GM12891 (cell line): Measurements from ENCODE around the gene TUT1.
A peak's percentile ranks its signal among the peaks of the same experiment; 100 is the strongest.
"Not testable (repeated sequence)": the region's sequence is repeated elsewhere in the genome, so short reads cannot be mapped to it uniquely, and the experiment has no call there.

Experiments used
- DNase-seq: peaks from one replicate; pipeline ENCODE4 v3.0.0; 2011; ENCODE audit warnings: low spot score; ENCODE audit not compliant: insufficient read length
- FAIRE-seq: peaks from 2 replicates; lab custom pipeline; 2011; peaks lifted over from hg19 to GRCh38; lab: Jason Lieb, UNC
- PAX5 ChIP-seq: IDR thresholded peaks from 2 replicates; pipeline ENCODE4 v1.6.1; 2011; ENCODE audit warnings: low read length, moderate library complexity, mild to moderate bottlenecking; ENCODE audit not compliant: insufficient read depth, severe bottlenecking
- POLR2A ChIP-seq: IDR thresholded peaks from 2 replicates; pipeline ENCODE4 v1.6.1; 2011; ENCODE audit warnings: low read depth, low read length, control low read depth
- POLR2AphosphoS5 ChIP-seq: IDR thresholded peaks from 2 replicates; pipeline ENCODE4 v1.6.1; 2011; ENCODE audit warnings: low read depth, low read length, control low read depth
- POU2F2 ChIP-seq: IDR thresholded peaks from 2 replicates; pipeline ENCODE4 v1.6.1; 2011; ENCODE audit warnings: low read depth, mild to moderate bottlenecking, control low read depth, low read length, moderate library complexity
- SPI1 ChIP-seq: IDR thresholded peaks from 2 replicates; pipeline ENCODE4 v1.6.1; 2011; ENCODE audit warnings: low read depth, low read length, control low read depth
- TAF1 ChIP-seq: IDR thresholded peaks from 2 replicates; pipeline ENCODE4 v1.6.1; 2011; ENCODE audit warnings: low read depth, low read length, control low read depth

The TUT1 gene

DNA sequence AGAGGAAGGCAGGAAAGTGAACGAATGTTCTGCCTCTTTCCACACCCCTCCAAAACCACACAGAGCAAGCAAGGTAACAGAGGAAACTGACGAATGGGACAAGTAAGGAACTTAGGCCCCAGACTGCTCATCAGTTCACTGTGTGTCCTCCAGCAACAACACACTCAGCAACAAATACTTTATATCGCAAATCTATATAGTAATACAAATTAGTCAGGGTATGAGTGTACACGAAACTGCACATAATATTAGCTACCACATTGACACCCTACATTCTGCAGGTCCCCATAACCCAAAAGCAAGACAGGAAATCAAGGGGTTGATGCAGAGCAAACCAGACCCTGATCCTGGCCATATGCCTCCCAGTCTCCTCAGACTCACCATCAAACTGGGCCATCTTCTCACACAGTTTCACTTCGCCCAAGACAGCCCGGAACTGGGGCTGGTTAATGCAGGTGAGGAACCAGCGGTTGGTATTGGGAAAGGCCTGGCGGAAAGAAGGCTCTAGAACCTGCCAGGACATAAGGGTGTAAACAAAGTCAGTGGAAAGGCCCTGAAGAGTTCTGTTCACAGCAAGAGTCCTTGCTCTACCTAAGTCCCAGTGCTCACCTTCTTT, 24.2 kb downstream of the TUT1 start:
- FAIRE-seq (no peak), DNase-seq (no peak)
- TF ChIP-seq POLR2A, result 0 out of 2 replicates have a peak, but pooled peaks have one; percentile 13
- TF ChIP-seq POLR2AphosphoS5, result no peak
- no peak for TF ChIP-seq PAX5
- TF ChIP-seq POU2F2, result no peak
- TF ChIP-seq TAF1, result no peak
- TF ChIP-seq SPI1, result no peak

DNA sequence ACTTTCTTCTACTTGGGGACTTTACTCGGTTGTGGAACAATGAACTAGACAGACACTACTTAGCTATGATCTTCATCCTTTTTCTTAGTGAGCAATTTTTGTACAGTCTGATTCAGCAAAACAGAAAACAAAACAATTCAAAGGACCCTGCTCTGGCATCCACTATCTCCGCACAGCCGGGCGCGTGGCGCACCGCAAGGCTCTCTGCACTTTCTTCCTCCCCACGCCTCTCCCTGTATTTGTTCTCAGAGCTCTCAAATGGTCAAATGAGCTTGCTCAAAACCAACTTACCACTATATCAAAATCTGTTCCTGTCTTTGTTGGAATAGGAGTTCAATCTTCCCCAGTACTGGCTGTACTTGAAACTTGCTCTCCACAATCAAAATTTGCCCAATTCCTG, 25.1 kb downstream of the TUT1 start:
- FAIRE-seq (no peak), DNase-seq (no peak)
- TF ChIP-seq PAX5, result no peak

DNA sequence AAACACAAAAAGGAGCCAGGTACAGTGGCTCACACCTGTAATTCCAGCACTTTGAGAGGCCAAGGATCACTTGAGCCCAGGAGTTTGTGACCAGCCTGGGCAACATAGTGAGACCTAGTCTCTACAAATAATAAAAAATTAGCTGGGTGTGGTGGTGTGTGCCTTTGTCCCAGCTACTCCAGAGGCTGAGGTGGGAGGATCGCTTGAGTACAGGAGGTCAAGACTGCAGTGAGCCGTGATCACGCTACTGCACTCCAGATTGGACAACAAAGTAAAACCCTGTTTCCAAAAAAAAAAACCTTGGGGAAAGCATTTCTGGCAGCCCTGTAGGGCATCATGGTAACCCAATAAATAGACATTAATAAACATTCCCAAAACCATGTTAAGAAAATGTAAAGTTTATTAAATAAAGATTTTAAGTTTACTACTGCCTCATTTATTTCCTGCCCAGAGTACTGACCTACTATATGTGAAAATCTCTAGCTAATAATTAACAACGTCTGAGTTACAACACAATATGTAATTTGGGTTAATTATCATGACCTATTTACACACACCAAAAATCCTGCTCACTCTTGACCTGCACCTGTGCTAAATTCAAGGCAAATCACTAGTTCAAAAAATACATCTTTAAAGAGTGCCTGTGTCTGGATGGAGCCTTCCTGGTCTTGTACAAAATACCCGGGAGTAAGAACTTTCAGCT, 26.1 kb downstream of the TUT1 start:
- no peak for TF ChIP-seq POLR2AphosphoS5
- no peak for TF ChIP-seq POU2F2
- TF ChIP-seq SPI1, result no peak
- TF ChIP-seq PAX5, result no peak
- TF ChIP-seq POLR2A, result no peak
- no peak for TF ChIP-seq TAF1
- FAIRE-seq, result no peak

DNA sequence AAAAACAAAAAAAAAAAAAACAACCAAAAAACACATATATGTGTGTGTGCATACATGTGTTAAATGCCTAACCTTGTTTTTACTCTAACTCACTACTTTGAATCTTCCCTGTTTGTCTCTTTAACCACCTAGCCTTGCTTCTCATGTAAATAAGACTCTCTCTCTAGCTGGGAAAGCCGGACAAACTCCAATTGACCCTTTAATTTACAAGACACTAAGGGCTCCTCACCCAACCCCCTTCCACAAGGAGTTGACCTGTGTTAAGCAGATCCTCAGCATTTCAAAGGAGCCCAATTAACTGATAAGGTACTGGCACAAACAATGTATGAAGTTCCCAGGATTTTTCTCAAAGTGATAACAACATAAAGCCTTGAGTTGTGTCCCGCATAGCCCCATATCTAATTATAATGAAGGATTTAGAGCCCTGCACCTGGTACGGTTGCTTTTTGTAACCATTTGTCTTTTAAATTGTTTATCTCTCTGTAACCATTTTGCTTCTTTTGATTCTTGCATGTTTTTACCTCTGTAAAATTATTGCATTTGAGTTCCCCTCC, 29.6 kb downstream of the TUT1 start:
- DNase-seq, FAIRE-seq: not testable (repeated sequence)

More for the DNA sequence above, 26.1 kb downstream of the TUT1 start:
- DNase-seq, result no peak

DNA sequence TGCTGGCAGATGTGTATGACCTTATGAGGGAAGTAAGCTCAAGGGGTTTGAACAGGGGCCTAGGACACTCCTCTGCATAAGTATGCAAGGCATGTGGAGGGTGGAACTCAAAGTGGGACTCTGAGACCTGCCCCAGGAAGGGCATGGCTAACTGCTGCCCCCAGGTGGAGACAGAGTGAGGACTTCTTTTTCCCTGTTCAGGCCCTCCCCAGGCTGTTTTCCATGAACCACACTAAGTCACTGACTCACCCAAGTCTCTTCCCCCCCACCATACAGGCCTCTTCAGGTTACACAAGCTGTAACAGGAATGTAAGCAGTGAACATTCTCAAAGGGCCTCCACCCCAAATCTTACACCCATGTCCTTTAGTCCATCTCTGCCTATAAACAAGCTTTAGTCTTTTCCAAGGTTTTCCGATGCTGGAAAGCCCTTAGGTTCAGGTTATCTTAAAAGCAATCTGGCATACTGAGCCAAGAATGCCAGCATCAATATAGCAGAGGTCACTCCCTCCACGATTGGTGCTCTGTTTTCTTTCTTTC, 30.7 kb downstream of the TUT1 start:
- no peak for DNase-seq
- TF ChIP-seq PAX5, result no peak
- no peak for TF ChIP-seq TAF1
- TF ChIP-seq SPI1, result no peak
- no peak for FAIRE-seq

DNA sequence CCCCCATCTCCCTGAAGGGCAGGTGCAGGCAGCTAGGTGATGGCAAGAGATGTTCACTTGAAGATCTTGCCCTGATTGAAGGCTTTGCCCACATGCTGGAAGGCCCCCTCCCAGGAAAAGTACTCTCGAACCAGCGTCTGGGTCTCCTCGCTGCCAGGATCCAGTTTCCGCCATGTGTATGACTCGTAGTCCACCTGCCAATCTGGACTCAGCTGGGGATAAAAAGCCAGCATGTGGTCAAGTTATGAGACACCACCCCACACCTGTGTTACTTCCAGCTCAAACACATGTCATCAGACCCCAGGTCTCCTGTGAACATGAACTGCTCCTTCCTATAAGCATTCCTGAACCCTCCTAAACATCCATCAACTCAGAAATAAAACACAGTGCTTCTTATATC, 31.7 kb downstream of the TUT1 start:
- FAIRE-seq, result not testable (repeated sequence)

DNA sequence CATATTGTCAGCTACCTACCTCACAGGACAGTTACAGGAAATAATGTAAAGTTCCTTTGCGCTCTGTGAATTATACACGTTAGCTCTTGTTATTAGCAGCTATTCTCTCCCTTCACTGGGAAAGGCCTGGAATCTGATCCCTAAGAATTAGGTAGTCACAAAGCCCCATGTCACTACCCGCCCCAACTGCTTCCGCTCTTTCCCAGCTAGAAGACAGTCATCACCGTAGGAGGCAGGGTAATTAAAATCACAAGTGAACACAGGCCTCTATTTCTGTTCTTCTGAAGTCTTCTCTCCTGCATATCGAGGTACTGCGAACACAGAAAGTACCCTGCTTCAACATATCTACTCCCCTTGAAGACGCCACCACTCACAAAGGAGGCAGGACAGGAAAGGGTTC, 32.1 kb downstream of the TUT1 start:
- no peak for TF ChIP-seq SPI1
- FAIRE-seq (no peak), DNase-seq (no peak)

More for the DNA sequence above, 31.7 kb downstream of the TUT1 start:
- DNase-seq, result not testable (repeated sequence)

DNA sequence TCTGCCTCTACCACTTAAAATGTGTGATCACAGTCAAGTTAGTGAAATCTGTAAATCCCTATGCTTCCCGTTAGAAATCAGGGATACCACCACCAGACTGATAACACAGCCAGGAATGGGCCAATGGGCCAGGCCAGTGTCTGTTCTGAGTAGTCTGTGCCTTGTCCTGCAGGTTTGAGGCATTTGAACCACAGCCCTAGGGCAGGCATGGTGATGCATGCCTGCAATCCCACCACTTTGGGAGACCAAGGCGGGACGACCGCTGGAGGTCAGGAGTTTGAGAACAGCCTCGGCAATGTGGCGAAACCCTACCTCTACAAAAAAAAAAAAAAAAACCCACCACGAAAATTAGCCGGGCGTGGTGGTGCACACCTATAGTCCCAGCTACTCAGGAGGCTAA, 32.7 kb downstream of the TUT1 start:
- FAIRE-seq (no peak), DNase-seq (no peak)
- TF ChIP-seq POLR2A (peak; percentile 34; the same call in 1 of the 2 replicates), POLR2AphosphoS5 (no peak; the same call in 1 of the 2 replicates)

DNA sequence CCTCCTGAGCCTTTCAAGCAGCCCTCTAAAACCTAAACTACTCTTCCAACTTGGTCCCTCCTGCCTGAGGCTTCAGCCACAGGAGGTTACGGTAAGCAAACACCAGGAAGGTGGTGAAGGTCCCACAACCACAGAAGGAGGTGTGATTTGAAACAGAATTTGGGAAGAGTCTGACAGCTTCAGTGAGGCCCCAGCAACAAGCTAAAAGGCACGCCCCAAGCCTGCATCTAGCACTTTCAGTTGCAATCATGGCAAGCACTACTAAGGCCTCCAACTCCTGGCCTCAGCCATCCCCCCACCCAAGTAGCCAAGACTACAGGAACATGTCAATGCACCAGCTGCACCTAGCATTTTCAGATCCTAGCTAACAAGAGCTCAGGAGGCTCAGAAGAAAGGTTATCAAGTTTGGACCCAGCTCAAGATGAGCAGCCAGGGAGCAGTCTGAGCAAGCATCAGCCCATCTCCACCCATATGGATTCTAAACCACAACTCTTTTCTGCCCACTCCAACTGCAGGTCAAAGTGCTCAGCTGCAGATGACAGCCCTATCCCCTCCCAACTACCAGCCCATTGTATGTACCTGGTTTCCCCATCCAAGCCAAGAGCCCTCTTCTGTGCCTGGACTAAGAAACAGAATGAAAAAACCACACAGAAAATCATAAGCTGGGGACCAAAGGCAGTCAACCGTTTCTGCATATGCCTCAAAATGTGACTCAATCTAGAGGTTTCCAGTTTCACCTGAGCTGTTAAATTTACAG, 34.3 kb downstream of the TUT1 start:
- FAIRE-seq (no peak), DNase-seq (no peak)
- TF ChIP-seq SPI1 (no peak), PAX5 (peak; percentile 48)

DNA sequence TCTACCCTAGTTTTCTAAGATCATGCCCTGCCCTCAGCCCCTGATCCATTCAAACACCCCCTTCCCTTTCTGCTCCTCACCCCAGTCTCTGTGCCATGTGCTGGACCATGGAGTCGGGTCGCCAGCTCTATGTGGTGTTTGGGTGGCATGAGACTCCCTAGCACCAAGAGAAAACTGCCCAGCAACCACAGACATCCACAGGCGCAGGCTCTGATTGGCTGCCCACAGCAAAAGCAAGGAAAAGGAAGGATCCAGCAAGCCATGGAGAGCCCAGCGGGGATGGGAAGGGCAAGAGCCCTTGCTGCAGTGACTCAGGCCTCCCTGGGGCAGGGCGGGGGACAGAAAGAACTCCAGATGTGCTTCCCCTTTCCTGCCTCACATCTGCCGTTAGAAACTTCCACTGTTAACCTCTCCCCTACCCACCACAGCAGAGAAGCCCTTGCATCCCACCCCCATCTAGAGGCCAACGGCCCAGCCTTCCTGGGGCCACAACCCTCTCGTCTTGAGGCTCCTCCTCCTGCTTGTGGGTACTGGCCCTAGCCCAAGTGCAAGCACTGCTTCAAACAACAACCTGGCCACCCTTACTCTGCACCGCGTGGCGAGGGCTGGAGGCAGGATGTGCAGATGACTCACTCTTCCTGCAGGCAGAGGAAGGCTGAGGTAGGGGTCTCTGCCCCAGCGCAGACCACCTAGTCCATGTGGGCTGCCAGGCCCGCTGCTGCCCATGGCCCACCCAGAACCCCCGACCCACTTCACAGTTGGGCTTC, 35.0 kb downstream of the TUT1 start:
- peak; percentile 93 for FAIRE-seq
- TF ChIP-seq SPI1 (no peak), TAF1 (no peak), POLR2AphosphoS5 (0 out of 2 replicates have a peak, but pooled peaks have one; percentile 16)
- no peak for DNase-seq
